ENCODE results near the gene IGF2R.

DNA sequence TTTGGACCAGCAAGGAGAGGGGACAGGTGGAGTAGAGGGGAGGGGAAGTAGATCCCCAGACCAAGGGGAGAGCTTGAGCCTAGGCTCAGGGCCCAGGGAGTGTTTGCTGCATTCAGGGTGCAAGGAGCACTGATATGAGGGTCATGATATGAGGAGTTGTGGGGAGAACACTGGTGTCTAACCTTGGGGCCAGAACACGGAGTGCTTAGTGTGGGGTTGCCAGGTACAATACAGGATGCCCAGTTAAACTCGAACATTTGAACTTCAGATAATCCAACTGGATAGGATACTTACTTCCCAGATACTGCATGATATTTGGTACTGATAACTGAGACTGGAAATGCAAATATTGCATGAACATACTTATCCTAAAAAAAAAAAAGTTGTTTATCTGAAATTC is 155.1 kb downstream of the IGF2R start:
- TF ChIP-seq, protein P1, sequence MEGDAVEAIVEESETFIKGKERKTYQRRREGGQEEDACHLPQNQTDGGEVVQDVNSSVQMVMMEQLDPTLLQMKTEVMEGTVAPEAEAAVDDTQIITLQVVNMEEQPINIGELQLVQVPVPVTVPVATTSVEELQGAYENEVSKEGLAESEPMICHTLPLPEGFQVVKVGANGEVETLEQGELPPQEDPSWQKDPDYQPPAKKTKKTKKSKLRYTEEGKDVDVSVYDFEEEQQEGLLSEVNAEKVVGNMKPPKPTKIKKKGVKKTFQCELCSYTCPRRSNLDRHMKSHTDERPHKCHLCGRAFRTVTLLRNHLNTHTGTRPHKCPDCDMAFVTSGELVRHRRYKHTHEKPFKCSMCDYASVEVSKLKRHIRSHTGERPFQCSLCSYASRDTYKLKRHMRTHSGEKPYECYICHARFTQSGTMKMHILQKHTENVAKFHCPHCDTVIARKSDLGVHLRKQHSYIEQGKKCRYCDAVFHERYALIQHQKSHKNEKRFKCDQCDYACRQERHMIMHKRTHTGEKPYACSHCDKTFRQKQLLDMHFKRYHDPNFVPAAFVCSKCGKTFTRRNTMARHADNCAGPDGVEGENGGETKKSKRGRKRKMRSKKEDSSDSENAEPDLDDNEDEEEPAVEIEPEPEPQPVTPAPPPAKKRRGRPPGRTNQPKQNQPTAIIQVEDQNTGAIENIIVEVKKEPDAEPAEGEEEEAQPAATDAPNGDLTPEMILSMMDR (IDR thresholded peaks at IDR 0.05; ENCODE audit: low read length), result no peak
- no peak for TF ChIP-seq EZH2 (optimal IDR thresholded peaks at IDR 0.05; ENCODE audit: low read depth, low read length)
- TF ChIP-seq EZH2phosphoT487 (IDR thresholded peaks at IDR 0.05; ENCODE audit: low read length), result no peak

All from MM.1S (cell line).